ENCODE measurements around the gene AHRR.

DNA sequence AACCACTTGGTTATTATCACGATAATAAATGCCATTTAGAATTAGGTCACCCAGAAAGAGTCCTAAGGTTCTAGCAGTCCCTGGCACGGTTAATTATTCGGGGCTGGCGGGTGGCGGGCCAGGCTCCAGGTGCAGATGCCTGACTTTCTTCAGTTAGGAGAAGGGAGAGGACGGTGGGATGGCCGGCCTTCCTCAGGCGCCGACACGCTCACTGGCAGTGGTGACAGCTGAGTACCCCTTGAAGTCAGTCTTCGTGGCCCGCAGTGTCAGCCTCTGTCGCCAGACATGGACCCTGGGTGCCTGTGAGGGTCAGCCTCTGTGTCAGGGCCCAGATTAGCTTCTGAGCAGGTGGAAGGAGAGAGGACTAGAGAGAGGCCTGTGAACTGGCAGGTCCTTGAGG, 100.4 kb downstream of the AHRR start:
- TF ChIP-seq, protein P1, sequence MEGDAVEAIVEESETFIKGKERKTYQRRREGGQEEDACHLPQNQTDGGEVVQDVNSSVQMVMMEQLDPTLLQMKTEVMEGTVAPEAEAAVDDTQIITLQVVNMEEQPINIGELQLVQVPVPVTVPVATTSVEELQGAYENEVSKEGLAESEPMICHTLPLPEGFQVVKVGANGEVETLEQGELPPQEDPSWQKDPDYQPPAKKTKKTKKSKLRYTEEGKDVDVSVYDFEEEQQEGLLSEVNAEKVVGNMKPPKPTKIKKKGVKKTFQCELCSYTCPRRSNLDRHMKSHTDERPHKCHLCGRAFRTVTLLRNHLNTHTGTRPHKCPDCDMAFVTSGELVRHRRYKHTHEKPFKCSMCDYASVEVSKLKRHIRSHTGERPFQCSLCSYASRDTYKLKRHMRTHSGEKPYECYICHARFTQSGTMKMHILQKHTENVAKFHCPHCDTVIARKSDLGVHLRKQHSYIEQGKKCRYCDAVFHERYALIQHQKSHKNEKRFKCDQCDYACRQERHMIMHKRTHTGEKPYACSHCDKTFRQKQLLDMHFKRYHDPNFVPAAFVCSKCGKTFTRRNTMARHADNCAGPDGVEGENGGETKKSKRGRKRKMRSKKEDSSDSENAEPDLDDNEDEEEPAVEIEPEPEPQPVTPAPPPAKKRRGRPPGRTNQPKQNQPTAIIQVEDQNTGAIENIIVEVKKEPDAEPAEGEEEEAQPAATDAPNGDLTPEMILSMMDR (IDR thresholded peaks at IDR 0.05) = no peak
- no peak for TF ChIP-seq POLR2A (IDR thresholded peaks at IDR 0.05)
